OCI-M1 (cell line): ENCODE data around the gene MDFIC2.
A peak's percentile ranks its signal among the peaks of the same experiment; 100 is the strongest.
"Not testable (repeated sequence)": the region's sequence is repeated elsewhere in the genome, so short reads cannot be mapped to it uniquely, and the experiment has no call there.

ENCODE experiments used
- DNase-seq: peaks from one replicate; lab custom pipeline; 2025; lab: John Stamatoyannopoulos, UW

MDFIC2 gene

GRCh38 chr3:70256566-70256965, 55.9 kb downstream of the MDFIC2 start:
- no peak for DNase-seq

GRCh38 chr3:70250492-70250891, 61.9 kb downstream of the MDFIC2 start:
- no peak for DNase-seq

GRCh38 chr3:70249509-70250160, 62.8 kb downstream of the MDFIC2 start:
- DNase-seq, result no peak

- DNase-seq, result no peak
Measured at GRCh38 chr3:70248856-70249255, 63.6 kb downstream of the MDFIC2 start.

GRCh38 chr3:70247955-70248354, 64.5 kb downstream of the MDFIC2 start:
- DNase-seq, result no peak

GRCh38 chr3:70245746-70246525, 66.5 kb downstream of the MDFIC2 start:
- DNase-seq, result no peak

- no peak for DNase-seq
Measured at GRCh38 chr3:70244422-70244821, 68.0 kb downstream of the MDFIC2 start.

GRCh38 chr3:70242297-70242882, 70.0 kb downstream of the MDFIC2 start:
- DNase-seq, result no peak

GRCh38 chr3:70233812-70234211, 78.6 kb downstream of the MDFIC2 start:
- no peak for DNase-seq

- no peak for DNase-seq
Measured at GRCh38 chr3:70233112-70233511, 79.3 kb downstream of the MDFIC2 start.

GRCh38 chr3:70231266-70231701, 81.2 kb downstream of the MDFIC2 start:
- no peak for DNase-seq

GRCh38 chr3:70227437-70227836, 85.0 kb downstream of the MDFIC2 start:
- DNase-seq, result no peak

- DNase-seq, result no peak
Measured at GRCh38 chr3:70225146-70225545, 87.3 kb downstream of the MDFIC2 start.

- DNase-seq, result no peak
Measured at GRCh38 chr3:70224337-70224736, 88.1 kb downstream of the MDFIC2 start.

- DNase-seq, result no peak
Measured at GRCh38 chr3:70218471-70218870, 94.0 kb downstream of the MDFIC2 start.

GRCh38 chr3:70211274-70211673, 101.2 kb downstream of the MDFIC2 start:
- DNase-seq, result not testable (repeated sequence)

GRCh38 chr3:70201975-70202374, 110.5 kb downstream of the MDFIC2 start:
- peak; percentile 21 for DNase-seq

- DNase-seq, result no peak
Measured at GRCh38 chr3:70189884-70190473, 122.5 kb downstream of the MDFIC2 start.

GRCh38 chr3:70186221-70186620, 126.2 kb downstream of the MDFIC2 start:
- DNase-seq, result no peak

- DNase-seq, result no peak
Measured at GRCh38 chr3:70185661-70186060, 126.8 kb downstream of the MDFIC2 start.

- DNase-seq, result no peak
Measured at GRCh38 chr3:70183781-70184504, 128.5 kb downstream of the MDFIC2 start.

GRCh38 chr3:70182166-70182565, 130.3 kb downstream of the MDFIC2 start:
- no peak for DNase-seq
